Measurements from ENCODE around the gene LRRC1.

DNA sequence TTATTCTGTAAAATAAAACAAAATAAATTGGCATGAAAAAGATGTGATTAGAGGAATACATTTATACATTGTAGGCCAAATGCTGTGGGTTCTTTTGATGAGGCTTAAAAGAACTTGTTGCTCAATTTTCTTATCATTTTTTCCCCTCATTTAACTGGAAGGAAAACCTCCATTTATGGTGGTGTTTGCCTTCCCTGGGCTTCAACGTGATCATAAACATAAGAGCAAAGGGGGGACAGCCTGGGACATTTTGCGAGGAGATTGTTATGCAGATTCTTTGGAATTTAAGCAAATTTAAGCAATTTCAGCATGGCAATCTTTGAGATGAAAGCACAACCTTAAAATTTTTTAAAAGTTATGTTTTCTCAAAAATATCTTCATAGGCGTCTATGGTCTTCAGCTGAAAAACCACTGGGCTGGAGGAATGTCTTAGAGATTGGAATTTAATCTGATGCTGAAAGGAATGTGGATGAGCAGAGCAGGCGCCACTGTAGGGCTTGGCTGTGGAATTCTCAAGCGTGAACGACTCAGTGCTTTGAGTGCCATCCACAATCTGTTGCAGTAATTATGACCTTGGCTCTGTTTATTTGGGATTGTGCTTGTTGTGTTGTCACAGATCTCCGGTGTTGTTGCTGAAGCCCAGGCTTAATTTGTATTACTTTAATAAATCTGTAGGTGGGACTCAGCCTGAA, 167.0 kb downstream of the LRRC1 start:
- TF ChIP-seq, protein P1, sequence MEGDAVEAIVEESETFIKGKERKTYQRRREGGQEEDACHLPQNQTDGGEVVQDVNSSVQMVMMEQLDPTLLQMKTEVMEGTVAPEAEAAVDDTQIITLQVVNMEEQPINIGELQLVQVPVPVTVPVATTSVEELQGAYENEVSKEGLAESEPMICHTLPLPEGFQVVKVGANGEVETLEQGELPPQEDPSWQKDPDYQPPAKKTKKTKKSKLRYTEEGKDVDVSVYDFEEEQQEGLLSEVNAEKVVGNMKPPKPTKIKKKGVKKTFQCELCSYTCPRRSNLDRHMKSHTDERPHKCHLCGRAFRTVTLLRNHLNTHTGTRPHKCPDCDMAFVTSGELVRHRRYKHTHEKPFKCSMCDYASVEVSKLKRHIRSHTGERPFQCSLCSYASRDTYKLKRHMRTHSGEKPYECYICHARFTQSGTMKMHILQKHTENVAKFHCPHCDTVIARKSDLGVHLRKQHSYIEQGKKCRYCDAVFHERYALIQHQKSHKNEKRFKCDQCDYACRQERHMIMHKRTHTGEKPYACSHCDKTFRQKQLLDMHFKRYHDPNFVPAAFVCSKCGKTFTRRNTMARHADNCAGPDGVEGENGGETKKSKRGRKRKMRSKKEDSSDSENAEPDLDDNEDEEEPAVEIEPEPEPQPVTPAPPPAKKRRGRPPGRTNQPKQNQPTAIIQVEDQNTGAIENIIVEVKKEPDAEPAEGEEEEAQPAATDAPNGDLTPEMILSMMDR (IDR thresholded peaks at IDR 0.05) = no peak
- TF ChIP-seq EP300 (IDR thresholded peaks at IDR 0.05; ENCODE audit: low read depth) = no peak
